Adrenal gland (tissue), 5 donors: ENCODE measurements around the gene MAP3K12.

ENCODE experiments used
- POLR2A ChIP-seq, 2 donors: fragments of 450-650 bp; IDR thresholded peaks; one replicate each; pipeline ENCODE4 v1.6.1; 2017; ENCODE audit warnings: antibody characterized with exemption in 2 of 2, mild to moderate bottlenecking in 2 of 2, moderate library complexity in 1 of 2
- TF ChIP-seq, protein P1 (sequence below), 6 experiments: fragments of 450-650 bp in 4 of 6; fragments of 200-600 bp in 2 of 6; sonication (generic) in 1 of 6; IDR thresholded peaks; 1 replicate in 5 of 6; 2 replicates in 1 of 6; pipeline versions ENCODE4 v1.5.1 to v1.8.0; 2016 to 2021; ENCODE audit warnings: antibody characterized with exemption in 6 of 6, mild to moderate bottlenecking in 2 of 6, moderate library complexity in 1 of 6
- donor health status: DM: no; HTN: no; CAD: no.

DNA sequence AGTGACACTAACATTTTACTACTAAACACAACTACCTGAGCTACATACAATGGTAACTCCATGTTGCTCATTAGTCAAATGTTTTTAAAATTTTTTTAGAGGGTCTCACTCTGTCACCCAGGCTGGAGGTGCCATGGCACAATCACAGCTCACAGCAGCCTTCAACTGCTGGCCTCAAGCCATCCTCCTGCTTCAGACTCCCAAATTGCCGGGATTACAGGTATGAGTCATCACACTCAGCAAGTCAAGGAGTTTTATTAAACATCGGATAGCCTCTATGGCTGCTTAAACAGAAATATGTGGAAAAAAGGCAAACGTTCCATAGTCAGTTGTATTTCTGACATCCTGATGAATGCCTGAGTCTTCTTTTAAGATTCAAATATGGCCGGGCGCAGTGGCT is 19.1 kb upstream of the MAP3K12 start:
- TF ChIP-seq, protein P1, sequence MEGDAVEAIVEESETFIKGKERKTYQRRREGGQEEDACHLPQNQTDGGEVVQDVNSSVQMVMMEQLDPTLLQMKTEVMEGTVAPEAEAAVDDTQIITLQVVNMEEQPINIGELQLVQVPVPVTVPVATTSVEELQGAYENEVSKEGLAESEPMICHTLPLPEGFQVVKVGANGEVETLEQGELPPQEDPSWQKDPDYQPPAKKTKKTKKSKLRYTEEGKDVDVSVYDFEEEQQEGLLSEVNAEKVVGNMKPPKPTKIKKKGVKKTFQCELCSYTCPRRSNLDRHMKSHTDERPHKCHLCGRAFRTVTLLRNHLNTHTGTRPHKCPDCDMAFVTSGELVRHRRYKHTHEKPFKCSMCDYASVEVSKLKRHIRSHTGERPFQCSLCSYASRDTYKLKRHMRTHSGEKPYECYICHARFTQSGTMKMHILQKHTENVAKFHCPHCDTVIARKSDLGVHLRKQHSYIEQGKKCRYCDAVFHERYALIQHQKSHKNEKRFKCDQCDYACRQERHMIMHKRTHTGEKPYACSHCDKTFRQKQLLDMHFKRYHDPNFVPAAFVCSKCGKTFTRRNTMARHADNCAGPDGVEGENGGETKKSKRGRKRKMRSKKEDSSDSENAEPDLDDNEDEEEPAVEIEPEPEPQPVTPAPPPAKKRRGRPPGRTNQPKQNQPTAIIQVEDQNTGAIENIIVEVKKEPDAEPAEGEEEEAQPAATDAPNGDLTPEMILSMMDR (IDR thresholded peaks at IDR 0.05) = no peak
- no peak for TF ChIP-seq POLR2A (IDR thresholded peaks at IDR 0.05)
